Measurements from ENCODE around the gene GPC5.

DNA sequence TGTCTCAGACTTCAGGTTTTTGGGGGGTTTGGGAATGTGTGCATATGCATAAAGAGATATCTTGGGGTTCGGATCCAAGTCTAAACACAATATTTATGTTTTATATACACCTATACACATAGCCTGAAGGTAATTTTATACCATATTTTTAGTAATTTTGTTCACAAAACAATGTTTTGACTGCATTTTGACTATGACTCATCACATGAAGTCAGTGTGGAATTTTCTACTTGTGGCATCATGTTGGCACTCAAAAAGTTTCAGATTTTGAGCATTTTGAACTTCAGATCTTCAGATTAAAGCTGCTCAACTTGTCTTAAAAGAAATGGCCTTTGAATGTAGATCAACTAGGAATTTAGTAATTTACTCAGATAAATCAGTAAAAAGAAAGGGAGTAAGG lies 1115.3 kb downstream of the GPC5 start:
- TF ChIP-seq EZH2 (IDR thresholded peaks at IDR 0.05), result no peak
- TF ChIP-seq, protein P1, sequence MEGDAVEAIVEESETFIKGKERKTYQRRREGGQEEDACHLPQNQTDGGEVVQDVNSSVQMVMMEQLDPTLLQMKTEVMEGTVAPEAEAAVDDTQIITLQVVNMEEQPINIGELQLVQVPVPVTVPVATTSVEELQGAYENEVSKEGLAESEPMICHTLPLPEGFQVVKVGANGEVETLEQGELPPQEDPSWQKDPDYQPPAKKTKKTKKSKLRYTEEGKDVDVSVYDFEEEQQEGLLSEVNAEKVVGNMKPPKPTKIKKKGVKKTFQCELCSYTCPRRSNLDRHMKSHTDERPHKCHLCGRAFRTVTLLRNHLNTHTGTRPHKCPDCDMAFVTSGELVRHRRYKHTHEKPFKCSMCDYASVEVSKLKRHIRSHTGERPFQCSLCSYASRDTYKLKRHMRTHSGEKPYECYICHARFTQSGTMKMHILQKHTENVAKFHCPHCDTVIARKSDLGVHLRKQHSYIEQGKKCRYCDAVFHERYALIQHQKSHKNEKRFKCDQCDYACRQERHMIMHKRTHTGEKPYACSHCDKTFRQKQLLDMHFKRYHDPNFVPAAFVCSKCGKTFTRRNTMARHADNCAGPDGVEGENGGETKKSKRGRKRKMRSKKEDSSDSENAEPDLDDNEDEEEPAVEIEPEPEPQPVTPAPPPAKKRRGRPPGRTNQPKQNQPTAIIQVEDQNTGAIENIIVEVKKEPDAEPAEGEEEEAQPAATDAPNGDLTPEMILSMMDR (IDR thresholded peaks at IDR 0.05), result no peak
